MM.1S (cell line): ENCODE results near the gene MOCS2.

Experiments used
- CTCF ChIP-seq: fragments of 300-600 bp; sonication (generic); IDR thresholded peaks from 2 replicates; pipeline ENCODE4 v1.5.1; 2016; ENCODE audit warnings: antibody characterized with exemption, low read length, mixed read lengths
- EZH2phosphoT487 ChIP-seq: fragments of 300-600 bp; sonication (generic); IDR thresholded peaks from 2 replicates; pipeline ENCODE4 v1.6.1; 2018; ENCODE audit warnings: antibody characterized with exemption, low read length

GRCh38 chr5:53151713-53152458, 42.3 kb upstream of the MOCS2 start:
- TF ChIP-seq EZH2phosphoT487 (no peak), CTCF (no peak)
